ENCODE measurements around the gene LRTM1.

- TF ChIP-seq CTCF (IDR thresholded peaks at IDR 0.05), result no peak
- no peak for TF ChIP-seq POLR2A (IDR thresholded peaks at IDR 0.05)
Observed at GRCh38 chr3:54878145-54878544, 49.7 kb downstream of the LRTM1 start.

Data from uterus (tissue), 2 donors.